HepG2 (cell line): ENCODE results near the gene TRAF3. TPM values are rescaled to one million over a fixed set of nuclear protein-coding genes. Genes with fewer than 3 reads are reported as not detected.

ENCODE experiments used
- PHF8 ChIP-seq: sonication (generic); formaldehyde crosslinking; IDR thresholded peaks from 2 replicates; pipeline ENCODE4 v1.5.0; 2020; ENCODE audit warnings: missing genetic modification reagents
- ZC3H13 ChIP-seq: sonication (generic); formaldehyde crosslinking; IDR thresholded peaks from 2 replicates; pipeline ENCODE4 v1.8.1; 2023; ENCODE audit warnings: mild to moderate bottlenecking, missing genetic modification reagents, moderate library complexity
- polyA plus RNA-seq, 8 experiments: library from polyadenylated mRNA; depleted of rRNA in 3 of 8; stranded (reverse) in 7 of 8; unstranded in 1 of 8; fragments of >200 nt; fragmentation: Illumina TruSeq in 4 of 8; extraction: Trizol in 4 of 8; gene quantifications; 2 replicates each; pipeline versions ENCODE4 v1.2.1 to v1.2.3, GENCODE V29; 2011 to 2016; ENCODE audit warnings: low read depth in 4 of 8, missing spikeins in 1 of 8, mixed read lengths in 1 of 8; ENCODE audit not compliant: insufficient read depth in 1 of 8
- small RNA-seq, 3 experiments: library from RNA; depleted of rRNA; stranded (forward); fragments of <200 nt; gene quantifications; one replicate each; pipeline ENCODE3, GENCODE V24; 2012; ENCODE audit warnings: low read depth in 2 of 3, low replicate concordance in 1 of 3; ENCODE audit not compliant: insufficient read length in 3 of 3, insufficient read depth in 2 of 3
- total RNA-seq, 5 experiments: library from RNA; depleted of rRNA; stranded (reverse); fragments of >200 nt; fragmentation: Illumina TruSeq; extraction: Trizol; gene quantifications; 2 replicates each; pipeline ENCODE4 v1.2.3, GENCODE V29; 2016; ENCODE audit warnings: low read depth in 1 of 5
- TF ChIP-seq, protein P1 (sequence below): sonication (generic); formaldehyde crosslinking; IDR thresholded peaks from 2 replicates; pipeline ENCODE4 v1.8.1; 2022; ENCODE audit warnings: low read depth, mild to moderate bottlenecking, missing genetic modification reagents
- TF ChIP-seq, protein P2 (sequence below): sonication (generic); formaldehyde crosslinking; IDR thresholded peaks from 2 replicates; pipeline ENCODE4 v1.5.0; 2020; ENCODE audit warnings: missing genetic modification reagents
- TF ChIP-seq, protein P3 (sequence below): sonication (generic); formaldehyde crosslinking; IDR thresholded peaks from 2 replicates; pipeline ENCODE4 v1.5.0; 2020; ENCODE audit warnings: mild to moderate bottlenecking, missing genetic modification reagents, borderline replicate concordance

Gene TRAF3
- total and polyA plus RNA-seq, 2 of the 13 experiments (the other 11 are each of a cell fraction or from before 2014, with no cell fraction given): 6.9 to 12.2 TPM

DNA sequence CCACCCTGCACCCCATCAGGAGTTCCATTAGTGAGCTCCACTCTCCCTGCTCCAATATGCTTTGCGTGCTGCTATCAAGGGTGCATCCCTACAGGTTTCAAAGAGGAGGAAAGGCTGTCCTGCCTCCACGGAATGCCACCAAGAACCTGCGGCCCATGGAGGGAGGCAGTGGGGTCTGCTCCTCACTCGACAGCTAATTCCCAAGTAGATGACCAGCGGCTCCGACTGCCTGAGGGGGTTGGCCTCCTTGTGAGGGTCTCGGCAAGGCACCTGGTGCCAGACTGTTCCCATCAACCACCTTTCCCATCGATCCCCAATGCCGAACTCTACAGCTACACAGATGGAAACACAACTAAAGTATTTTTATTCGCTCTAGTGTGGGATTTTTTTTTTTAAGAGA lies 181.2 kb downstream of the TRAF3 start (continued):
- TF ChIP-seq PHF8 (CRISPR knock-in tag): no peak
- TF ChIP-seq, protein P1, sequence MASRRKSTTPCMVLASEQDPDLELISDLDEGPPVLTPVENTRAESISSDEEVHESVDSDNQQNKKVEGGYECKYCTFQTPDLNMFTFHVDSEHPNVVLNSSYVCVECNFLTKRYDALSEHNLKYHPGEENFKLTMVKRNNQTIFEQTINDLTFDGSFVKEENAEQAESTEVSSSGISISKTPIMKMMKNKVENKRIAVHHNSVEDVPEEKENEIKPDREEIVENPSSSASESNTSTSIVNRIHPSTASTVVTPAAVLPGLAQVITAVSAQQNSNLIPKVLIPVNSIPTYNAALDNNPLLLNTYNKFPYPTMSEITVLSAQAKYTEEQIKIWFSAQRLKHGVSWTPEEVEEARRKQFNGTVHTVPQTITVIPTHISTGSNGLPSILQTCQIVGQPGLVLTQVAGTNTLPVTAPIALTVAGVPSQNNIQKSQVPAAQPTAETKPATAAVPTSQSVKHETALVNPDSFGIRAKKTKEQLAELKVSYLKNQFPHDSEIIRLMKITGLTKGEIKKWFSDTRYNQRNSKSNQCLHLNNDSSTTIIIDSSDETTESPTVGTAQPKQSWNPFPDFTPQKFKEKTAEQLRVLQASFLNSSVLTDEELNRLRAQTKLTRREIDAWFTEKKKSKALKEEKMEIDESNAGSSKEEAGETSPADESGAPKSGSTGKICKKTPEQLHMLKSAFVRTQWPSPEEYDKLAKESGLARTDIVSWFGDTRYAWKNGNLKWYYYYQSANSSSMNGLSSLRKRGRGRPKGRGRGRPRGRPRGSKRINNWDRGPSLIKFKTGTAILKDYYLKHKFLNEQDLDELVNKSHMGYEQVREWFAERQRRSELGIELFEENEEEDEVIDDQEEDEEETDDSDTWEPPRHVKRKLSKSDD (CRISPR knock-in tag): no peak
- no peak for TF ChIP-seq ZC3H13 (CRISPR knock-in tag)
- TF ChIP-seq, protein P2, sequence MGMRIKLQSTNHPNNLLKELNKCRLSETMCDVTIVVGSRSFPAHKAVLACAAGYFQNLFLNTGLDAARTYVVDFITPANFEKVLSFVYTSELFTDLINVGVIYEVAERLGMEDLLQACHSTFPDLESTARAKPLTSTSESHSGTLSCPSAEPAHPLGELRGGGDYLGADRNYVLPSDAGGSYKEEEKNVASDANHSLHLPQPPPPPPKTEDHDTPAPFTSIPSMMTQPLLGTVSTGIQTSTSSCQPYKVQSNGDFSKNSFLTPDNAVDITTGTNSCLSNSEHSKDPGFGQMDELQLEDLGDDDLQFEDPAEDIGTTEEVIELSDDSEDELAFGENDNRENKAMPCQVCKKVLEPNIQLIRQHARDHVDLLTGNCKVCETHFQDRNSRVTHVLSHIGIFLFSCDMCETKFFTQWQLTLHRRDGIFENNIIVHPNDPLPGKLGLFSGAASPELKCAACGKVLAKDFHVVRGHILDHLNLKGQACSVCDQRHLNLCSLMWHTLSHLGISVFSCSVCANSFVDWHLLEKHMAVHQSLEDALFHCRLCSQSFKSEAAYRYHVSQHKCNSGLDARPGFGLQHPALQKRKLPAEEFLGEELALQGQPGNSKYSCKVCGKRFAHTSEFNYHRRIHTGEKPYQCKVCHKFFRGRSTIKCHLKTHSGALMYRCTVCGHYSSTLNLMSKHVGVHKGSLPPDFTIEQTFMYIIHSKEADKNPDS (CRISPR knock-in tag): no peak
- TF ChIP-seq, protein P3, sequence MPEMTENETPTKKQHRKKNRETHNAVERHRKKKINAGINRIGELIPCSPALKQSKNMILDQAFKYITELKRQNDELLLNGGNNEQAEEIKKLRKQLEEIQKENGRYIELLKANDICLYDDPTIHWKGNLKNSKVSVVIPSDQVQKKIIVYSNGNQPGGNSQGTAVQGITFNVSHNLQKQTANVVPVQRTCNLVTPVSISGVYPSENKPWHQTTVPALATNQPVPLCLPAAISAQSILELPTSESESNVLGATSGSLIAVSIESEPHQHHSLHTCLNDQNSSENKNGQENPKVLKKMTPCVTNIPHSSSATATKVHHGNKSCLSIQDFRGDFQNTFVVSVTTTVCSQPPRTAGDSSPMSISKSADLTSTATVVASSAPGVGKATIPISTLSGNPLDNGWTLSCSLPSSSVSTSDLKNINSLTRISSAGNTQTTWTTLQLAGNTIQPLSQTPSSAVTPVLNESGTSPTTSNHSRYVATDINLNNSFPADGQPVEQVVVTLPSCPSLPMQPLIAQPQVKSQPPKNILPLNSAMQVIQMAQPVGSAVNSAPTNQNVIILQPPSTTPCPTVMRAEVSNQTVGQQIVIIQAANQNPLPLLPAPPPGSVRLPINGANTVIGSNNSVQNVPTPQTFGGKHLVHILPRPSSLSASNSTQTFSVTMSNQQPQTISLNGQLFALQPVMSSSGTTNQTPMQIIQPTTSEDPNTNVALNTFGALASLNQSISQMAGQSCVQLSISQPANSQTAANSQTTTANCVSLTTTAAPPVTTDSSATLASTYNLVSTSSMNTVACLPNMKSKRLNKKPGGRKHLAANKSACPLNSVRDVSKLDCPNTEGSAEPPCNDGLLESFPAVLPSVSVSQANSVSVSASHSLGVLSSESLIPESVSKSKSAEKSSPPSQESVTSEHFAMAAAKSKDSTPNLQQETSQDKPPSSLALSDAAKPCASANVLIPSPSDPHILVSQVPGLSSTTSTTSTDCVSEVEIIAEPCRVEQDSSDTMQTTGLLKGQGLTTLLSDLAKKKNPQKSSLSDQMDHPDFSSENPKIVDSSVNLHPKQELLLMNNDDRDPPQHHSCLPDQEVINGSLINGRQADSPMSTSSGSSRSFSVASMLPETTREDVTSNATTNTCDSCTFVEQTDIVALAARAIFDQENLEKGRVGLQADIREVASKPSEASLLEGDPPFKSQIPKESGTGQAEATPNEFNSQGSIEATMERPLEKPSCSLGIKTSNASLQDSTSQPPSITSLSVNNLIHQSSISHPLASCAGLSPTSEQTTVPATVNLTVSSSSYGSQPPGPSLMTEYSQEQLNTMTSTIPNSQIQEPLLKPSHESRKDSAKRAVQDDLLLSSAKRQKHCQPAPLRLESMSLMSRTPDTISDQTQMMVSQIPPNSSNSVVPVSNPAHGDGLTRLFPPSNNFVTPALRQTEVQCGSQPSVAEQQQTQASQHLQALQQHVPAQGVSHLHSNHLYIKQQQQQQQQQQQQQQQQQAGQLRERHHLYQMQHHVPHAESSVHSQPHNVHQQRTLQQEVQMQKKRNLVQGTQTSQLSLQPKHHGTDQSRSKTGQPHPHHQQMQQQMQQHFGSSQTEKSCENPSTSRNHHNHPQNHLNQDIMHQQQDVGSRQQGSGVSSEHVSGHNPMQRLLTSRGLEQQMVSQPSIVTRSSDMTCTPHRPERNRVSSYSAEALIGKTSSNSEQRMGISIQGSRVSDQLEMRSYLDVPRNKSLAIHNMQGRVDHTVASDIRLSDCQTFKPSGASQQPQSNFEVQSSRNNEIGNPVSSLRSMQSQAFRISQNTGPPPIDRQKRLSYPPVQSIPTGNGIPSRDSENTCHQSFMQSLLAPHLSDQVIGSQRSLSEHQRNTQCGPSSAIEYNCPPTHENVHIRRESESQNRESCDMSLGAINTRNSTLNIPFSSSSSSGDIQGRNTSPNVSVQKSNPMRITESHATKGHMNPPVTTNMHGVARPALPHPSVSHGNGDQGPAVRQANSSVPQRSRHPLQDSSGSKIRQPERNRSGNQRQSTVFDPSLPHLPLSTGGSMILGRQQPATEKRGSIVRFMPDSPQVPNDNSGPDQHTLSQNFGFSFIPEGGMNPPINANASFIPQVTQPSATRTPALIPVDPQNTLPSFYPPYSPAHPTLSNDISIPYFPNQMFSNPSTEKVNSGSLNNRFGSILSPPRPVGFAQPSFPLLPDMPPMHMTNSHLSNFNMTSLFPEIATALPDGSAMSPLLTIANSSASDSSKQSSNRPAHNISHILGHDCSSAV (CRISPR knock-in tag): no peak

Small RNA genes lying within 50 kb of the gene (small RNA-seq; reads per million reads assigned to genes)
- 0 to 0.97 (median 0) reads per million in 3 experiments for gene RNU6-1316P

Other genes with a start within 250 kb of the TRAF3 start
- 11.1 and 14.8 TPM in 2 replicates for gene RCOR1, start 184.8 kb upstream of the TRAF3 start, total RNA-seq (2016; rRNA removed; fragmentation: Illumina TruSeq; extraction: Trizol)
- 10.2 and 10.5 TPM in 2 replicates for gene RCOR1, start 184.8 kb upstream of the TRAF3 start, polyA plus RNA-seq (2011; rRNA removed)
- 8.2 and 33.1 TPM in 2 replicates for gene AMN, start 145.2 kb downstream of the TRAF3 start, total RNA-seq (2016; rRNA removed; fragmentation: Illumina TruSeq; extraction: Trizol)
- gene AMN, start 145.2 kb downstream of the TRAF3 start, polyA plus RNA-seq (2011; rRNA removed): 9.8 and 18.9 TPM in 2 replicates